BLaER1 (cell line): ENCODE data around the gene STPG3.

Source experiments
- H3K27ac ChIP-seq: shearing (Covaris generic); formaldehyde crosslinking; 2 replicates; pipeline ENCODE4 v1.8.1; 2022
- H3K27me3 ChIP-seq: shearing (Covaris generic); formaldehyde crosslinking; 2 replicates; pipeline ENCODE4 v1.8.1; 2022
- H3K36me3 ChIP-seq: shearing (Covaris generic); formaldehyde crosslinking; 2 replicates; pipeline ENCODE4 v1.8.1; 2022
- H3K4me1 ChIP-seq: shearing (Covaris generic); formaldehyde crosslinking; 2 replicates; pipeline ENCODE4 v1.8.1; 2022
- H3K4me2 ChIP-seq: shearing (Covaris generic); formaldehyde crosslinking; 2 replicates; pipeline ENCODE4 v1.8.1; 2022
- H3K4me3 ChIP-seq: shearing (Covaris generic); formaldehyde crosslinking; 2 replicates; pipeline ENCODE4 v1.8.1; 2022
- H3K9ac ChIP-seq: shearing (Covaris generic); formaldehyde crosslinking; 2 replicates; pipeline ENCODE4 v1.8.1; 2022
- H3K9me3 ChIP-seq: shearing (Covaris generic); formaldehyde crosslinking; 2 replicates; pipeline ENCODE4 v1.8.1; 2022
- H4K20me1 ChIP-seq: shearing (Covaris generic); formaldehyde crosslinking; 2 replicates; pipeline ENCODE4 v1.8.1; 2022
- Cebpa-rat ChIP-seq: shearing (Covaris generic); IDR thresholded peaks from 2 replicates; pipeline ENCODE4 v1.8.1; 2022

Gene STPG3

GRCh38 chr9:137266162-137266527, 15.1 kb downstream of the STPG3 start:
- H4K20me1 ChIP-seq, result peaks cover 13% of the 10 kb centered on the region; the same call in 1 of the 2 replicates
- peaks cover 85% of the 10 kb centered on the region for H3K36me3 ChIP-seq
- peaks cover 43% of the 10 kb centered on the region for H3K4me1 ChIP-seq
- H3K27me3 ChIP-seq, result no peaks in the 10 kb centered on the region
- H3K9ac ChIP-seq, result no peak overlapping the region
- H3K4me2 ChIP-seq, result no peak overlapping the region
- H3K4me3 ChIP-seq, result no peak overlapping the region
- no peak overlapping the region for H3K27ac ChIP-seq
- no peaks in the 10 kb centered on the region for H3K9me3 ChIP-seq
- no peak for TF ChIP-seq Cebpa-rat

- H3K36me3 ChIP-seq, result peaks cover 78% of the 10 kb centered on the region
- no peaks in the 10 kb centered on the region for H3K9me3 ChIP-seq
- H3K4me3 ChIP-seq, result no peak overlapping the region
- peaks cover 49% of the 10 kb centered on the region for H3K4me1 ChIP-seq
- H3K9ac ChIP-seq, result no peak overlapping the region
- no peaks in the 10 kb centered on the region for H3K27me3 ChIP-seq
- H3K27ac ChIP-seq, result no peak overlapping the region
- H3K4me2 ChIP-seq, result peak overlapping the region; percentile 92; the same call in 1 of the 2 replicates
- H4K20me1 ChIP-seq, result peaks cover 14% of the 10 kb centered on the region; the same call in 1 of the 2 replicates
- no peak for TF ChIP-seq Cebpa-rat
Measured at GRCh38 chr9:137266585-137267453, 15.7 kb downstream of the STPG3 start.

- Histone ChIP-seq H3K9me3 (no peaks in the 10 kb centered on the region), H3K4me2 (peak overlapping the region; percentile 92), H3K4me1 (peaks cover 60% of the 10 kb centered on the region), H3K27me3 (no peaks in the 10 kb centered on the region), H3K9ac (0 out of 2 replicates have a peak overlapping the region, but pooled peaks have one; percentile 1), H3K27ac (peak overlapping the region; percentile 47), H4K20me1 (peaks cover 18% of the 10 kb centered on the region; the same call in 1 of the 2 replicates), H3K36me3 (peaks cover 78% of the 10 kb centered on the region), H3K4me3 (no peak overlapping the region)
- TF ChIP-seq Cebpa-rat, result no peak
Measured at GRCh38 chr9:137267933-137268355, 16.9 kb downstream of the STPG3 start.

GRCh38 chr9:137268538-137269201, 17.6 kb downstream of the STPG3 start:
- H3K9me3 ChIP-seq, result no peaks in the 10 kb centered on the region
- H3K36me3 ChIP-seq, result peaks cover 79% of the 10 kb centered on the region
- peak overlapping the region; percentile 47 for H3K27ac ChIP-seq
- no peaks in the 10 kb centered on the region for H3K27me3 ChIP-seq
- peak overlapping the region; percentile 92 for H3K4me2 ChIP-seq
- peaks cover 67% of the 10 kb centered on the region for H3K4me1 ChIP-seq
- H4K20me1 ChIP-seq, result peaks cover 17% of the 10 kb centered on the region; the same call in 1 of the 2 replicates
- peak overlapping the region; percentile 4; the same call in 1 of the 2 replicates for H3K4me3 ChIP-seq
- H3K9ac ChIP-seq, result peak overlapping the region; percentile 54; the same call in 1 of the 2 replicates
- TF ChIP-seq Cebpa-rat, result no peak

- H3K4me1 ChIP-seq, result peaks cover 73% of the 10 kb centered on the region
- TF ChIP-seq Cebpa-rat, result no peak
- H3K4me2 ChIP-seq, result peak overlapping the region; percentile 92
- peaks cover 73% of the 10 kb centered on the region for H3K36me3 ChIP-seq
- no peaks in the 10 kb centered on the region for H3K9me3 ChIP-seq
- peaks cover 17% of the 10 kb centered on the region; the same call in 1 of the 2 replicates for H4K20me1 ChIP-seq
- peak overlapping the region; percentile 54; the same call in 1 of the 2 replicates for H3K9ac ChIP-seq
- H3K27me3 ChIP-seq, result no peaks in the 10 kb centered on the region
- peak overlapping the region; percentile 47; the same call in 1 of the 2 replicates for H3K27ac ChIP-seq
- H3K4me3 ChIP-seq, result peak overlapping the region; percentile 4; the same call in 1 of the 2 replicates
Measured at GRCh38 chr9:137269231-137269772, 18.2 kb downstream of the STPG3 start.

- peaks cover 56% of the 10 kb centered on the region for H3K36me3 ChIP-seq
- no peaks in the 10 kb centered on the region for H3K27me3 ChIP-seq
- H3K27ac ChIP-seq, result peak overlapping the region; percentile 77
- peaks cover 17% of the 10 kb centered on the region; the same call in 1 of the 2 replicates for H4K20me1 ChIP-seq
- H3K4me2 ChIP-seq, result peak overlapping the region; percentile 92
- no peak overlapping the region for H3K4me3 ChIP-seq
- no peak for TF ChIP-seq Cebpa-rat
- H3K9ac ChIP-seq, result peak overlapping the region; percentile 59
- H3K9me3 ChIP-seq, result no peaks in the 10 kb centered on the region
- peaks cover 92% of the 10 kb centered on the region for H3K4me1 ChIP-seq
Measured at GRCh38 chr9:137270929-137271695, 20.0 kb downstream of the STPG3 start.

- H3K9me3 ChIP-seq, result no peaks in the 10 kb centered on the region
- H3K4me3 ChIP-seq, result peak overlapping the region; percentile 36; the same call in 1 of the 2 replicates
- H3K4me1 ChIP-seq, result peaks cover 97% of the 10 kb centered on the region
- H3K27ac ChIP-seq, result peak overlapping the region; percentile 77
- TF ChIP-seq Cebpa-rat, result no peak
- peaks cover 50% of the 10 kb centered on the region for H3K36me3 ChIP-seq
- peak overlapping the region; percentile 59 for H3K9ac ChIP-seq
- H3K27me3 ChIP-seq, result no peaks in the 10 kb centered on the region
- peak overlapping the region; percentile 92 for H3K4me2 ChIP-seq
- H4K20me1 ChIP-seq, result peaks cover 17% of the 10 kb centered on the region; the same call in 1 of the 2 replicates
Measured at GRCh38 chr9:137271696-137272076, 20.6 kb downstream of the STPG3 start.

DNA sequence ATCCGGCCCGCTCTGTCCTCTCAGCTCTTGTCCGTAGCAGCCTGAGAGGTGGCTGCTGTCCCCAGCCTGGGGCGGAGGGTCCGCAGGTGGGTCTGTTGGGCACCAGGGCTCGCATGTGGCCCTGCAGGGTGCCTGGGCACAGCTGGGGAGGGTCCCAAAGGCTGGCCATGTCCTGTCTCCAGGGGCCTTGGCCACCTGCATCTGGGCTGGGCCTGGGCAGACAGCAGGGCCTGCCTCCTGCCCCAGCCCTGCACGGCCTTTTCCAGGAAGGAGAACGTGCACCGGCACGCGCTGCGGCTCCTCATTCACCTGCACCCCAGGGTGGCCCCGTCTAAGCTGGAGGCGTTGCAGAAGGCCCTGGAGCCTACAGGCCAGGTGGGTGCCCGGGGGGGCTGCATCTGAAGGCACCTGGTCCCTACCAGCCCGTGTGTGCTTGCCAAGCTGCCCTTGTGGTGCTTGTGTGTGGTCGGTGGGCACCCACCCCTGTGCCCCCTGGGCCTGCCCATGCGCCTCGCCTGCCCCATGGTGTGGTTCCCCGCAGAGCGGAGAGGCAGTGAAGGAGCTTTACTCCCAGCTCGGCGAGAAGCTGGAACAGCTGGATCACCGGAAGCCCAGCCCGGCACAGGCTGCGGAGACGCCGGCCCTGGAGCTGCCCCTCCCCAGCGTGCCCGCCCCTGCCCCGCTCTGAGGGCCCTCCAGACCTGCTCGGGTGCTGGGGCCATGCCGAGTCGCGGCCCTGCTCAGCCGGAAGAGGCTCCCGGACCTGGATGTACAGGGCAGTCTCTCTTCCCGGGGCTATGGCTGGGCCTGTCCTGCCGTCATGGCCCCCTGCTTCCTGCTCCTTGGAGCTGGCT, 21.4 kb downstream of the STPG3 start:
- Histone ChIP-seq H4K20me1 (peaks cover 17% of the 10 kb centered on the region; the same call in 1 of the 2 replicates), H3K27ac (peak overlapping the region; percentile 77), H3K27me3 (no peaks in the 10 kb centered on the region), H3K9me3 (no peaks in the 10 kb centered on the region), H3K4me1 (peaks cover 99% of the 10 kb centered on the region), H3K4me2 (peak overlapping the region; percentile 92), H3K4me3 (peak overlapping the region; percentile 36; the same call in 1 of the 2 replicates), H3K36me3 (peaks cover 42% of the 10 kb centered on the region), H3K9ac (peak overlapping the region; percentile 59)
- no peak for TF ChIP-seq Cebpa-rat
